GM13976 (cell line): Measurements from ENCODE around the gene PIP5K1B.
"Not testable (repeated sequence)": the region's sequence is repeated elsewhere in the genome, so short reads cannot be mapped to it uniquely, and the experiment has no call there.

Experiments used
- DNase-seq: peaks from one replicate; pipeline ENCODE4 v3.0.0; 2012; ENCODE audit warnings: low spot score
- in situ Hi-C: fragments of 300-500 bp; cut with MboI; formaldehyde crosslinking; loops from one replicate; pipeline ENCODE4 v1.12.0; 2022; ENCODE audit warnings: low sequenced_read_pairs, mixed read lengths, inconsistent platforms; ENCODE audit not compliant: unreplicated experiment
- TF ChIP-seq, protein P1 (sequence below): IDR thresholded peaks from 2 replicates; pipeline ENCODE4 v1.5.1; 2012; ENCODE audit warnings: borderline replicate concordance, mild to moderate bottlenecking; ENCODE audit not compliant: insufficient read depth; ENCODE audit errors: extremely low read depth, missing control alignments, control extremely low read depth

The PIP5K1B gene

GRCh38 chr9:69049094-69049493, 344.1 kb downstream of the PIP5K1B start:
- in situ Hi-C loops, result no loop called here
- no peak for DNase-seq
- TF ChIP-seq, protein P1, sequence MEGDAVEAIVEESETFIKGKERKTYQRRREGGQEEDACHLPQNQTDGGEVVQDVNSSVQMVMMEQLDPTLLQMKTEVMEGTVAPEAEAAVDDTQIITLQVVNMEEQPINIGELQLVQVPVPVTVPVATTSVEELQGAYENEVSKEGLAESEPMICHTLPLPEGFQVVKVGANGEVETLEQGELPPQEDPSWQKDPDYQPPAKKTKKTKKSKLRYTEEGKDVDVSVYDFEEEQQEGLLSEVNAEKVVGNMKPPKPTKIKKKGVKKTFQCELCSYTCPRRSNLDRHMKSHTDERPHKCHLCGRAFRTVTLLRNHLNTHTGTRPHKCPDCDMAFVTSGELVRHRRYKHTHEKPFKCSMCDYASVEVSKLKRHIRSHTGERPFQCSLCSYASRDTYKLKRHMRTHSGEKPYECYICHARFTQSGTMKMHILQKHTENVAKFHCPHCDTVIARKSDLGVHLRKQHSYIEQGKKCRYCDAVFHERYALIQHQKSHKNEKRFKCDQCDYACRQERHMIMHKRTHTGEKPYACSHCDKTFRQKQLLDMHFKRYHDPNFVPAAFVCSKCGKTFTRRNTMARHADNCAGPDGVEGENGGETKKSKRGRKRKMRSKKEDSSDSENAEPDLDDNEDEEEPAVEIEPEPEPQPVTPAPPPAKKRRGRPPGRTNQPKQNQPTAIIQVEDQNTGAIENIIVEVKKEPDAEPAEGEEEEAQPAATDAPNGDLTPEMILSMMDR, result no peak

DNA sequence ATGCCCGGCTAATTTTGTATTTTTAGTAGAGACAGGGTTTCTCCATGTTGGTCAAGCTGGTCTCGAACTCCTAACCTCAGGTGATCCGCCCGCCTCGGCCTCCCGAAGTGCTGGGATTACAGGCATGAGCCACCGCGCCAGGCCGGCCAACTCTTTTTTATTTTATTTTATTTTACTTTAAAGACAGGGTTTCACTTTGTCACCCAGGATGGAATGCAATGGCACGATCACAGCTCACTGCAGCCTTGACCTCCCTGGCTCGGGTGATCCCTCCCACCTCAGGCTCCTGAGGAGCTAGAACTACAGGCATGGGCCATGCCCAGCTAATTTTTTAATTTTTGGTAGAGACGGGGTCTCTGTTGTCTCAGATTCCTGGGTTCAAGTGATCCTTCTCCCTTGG, 345.9 kb downstream of the PIP5K1B start:
- not testable (repeated sequence) for DNase-seq
- in situ Hi-C loops, result loop anchor here (10.0 to 25.0 kb wide), 2 partner anchors 144 to 311 kb away; no protein-coding TSS in a partner anchor

GRCh38 chr9:69054989-69055388, 349.9 kb downstream of the PIP5K1B start:
- DNase-seq, result no peak
- in situ Hi-C loops, result loop anchor here (10.0 to 25.0 kb wide), 2 partner anchors 140 to 307 kb away; no protein-coding TSS in a partner anchor
- TF ChIP-seq, protein P1, result no peak

DNA sequence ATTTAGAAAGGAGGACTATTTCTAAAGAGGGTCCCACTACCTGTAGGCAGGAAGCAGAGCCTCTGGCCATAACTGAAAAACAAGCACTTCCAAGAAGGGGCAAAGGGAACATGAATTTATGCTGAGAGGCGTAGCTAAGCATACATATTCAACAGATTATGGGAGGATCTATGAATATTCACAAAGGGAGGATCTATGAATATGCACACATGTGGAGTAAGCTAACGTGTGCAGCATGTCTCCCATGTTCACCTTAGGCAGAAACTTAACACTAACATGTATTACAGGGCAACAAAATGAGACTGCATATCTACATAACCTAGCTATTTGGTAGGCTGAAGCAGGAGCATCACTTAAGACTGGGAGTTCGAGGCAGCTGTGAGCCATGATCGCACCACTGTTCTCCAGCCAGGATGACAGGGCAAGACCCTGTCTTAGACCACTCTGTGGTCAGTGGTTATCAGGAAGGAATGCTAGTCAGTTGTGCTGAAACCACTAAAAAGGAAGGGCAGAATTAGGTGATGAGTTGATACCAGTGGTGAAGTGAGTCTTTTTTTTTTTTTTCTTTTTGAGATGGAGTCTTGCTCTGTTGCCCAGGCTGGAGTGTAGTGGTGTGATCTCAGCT, 351.3 kb downstream of the PIP5K1B start:
- DNase-seq, result no peak
- TF ChIP-seq, protein P1, result no peak
- in situ Hi-C loops, result loop anchor here (10.0 to 25.0 kb wide), 2 partner anchors 138 to 306 kb away; no protein-coding TSS in a partner anchor

DNA sequence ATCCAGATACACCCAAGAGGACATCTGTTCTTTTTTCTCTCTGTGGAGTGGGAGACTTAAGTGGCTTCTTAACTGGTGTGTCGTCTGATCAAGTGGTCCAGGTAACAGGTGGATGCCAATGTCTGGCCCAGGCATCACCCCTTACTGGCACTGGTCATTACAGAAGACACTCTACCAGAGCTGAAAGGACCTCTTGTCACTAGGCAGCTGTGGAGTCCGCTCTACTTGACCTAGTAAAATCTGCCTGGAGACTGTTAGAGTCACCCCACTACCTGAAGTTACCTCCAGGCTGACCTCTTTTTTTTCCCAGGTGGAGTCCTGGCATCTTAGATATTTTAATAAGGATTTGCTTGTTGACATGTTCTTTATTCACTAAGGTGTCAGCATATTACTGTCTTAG, 353.1 kb downstream of the PIP5K1B start:
- TF ChIP-seq, protein P1, result no peak
- in situ Hi-C loops, result loop anchor here (10.0 to 25.0 kb wide), 2 partner anchors 137 to 304 kb away; no protein-coding TSS in a partner anchor
- no peak for DNase-seq
